Measurements from ENCODE around the gene BMP7.
"Not testable (repeated sequence)": the region's sequence is repeated elsewhere in the genome, so short reads cannot be mapped to it uniquely, and the experiment has no call there.

BMP7 gene

GRCh38 chr20:57287007-57287880, 20.8 kb upstream of the BMP7 start:
- no peak for DNase-seq

DNA sequence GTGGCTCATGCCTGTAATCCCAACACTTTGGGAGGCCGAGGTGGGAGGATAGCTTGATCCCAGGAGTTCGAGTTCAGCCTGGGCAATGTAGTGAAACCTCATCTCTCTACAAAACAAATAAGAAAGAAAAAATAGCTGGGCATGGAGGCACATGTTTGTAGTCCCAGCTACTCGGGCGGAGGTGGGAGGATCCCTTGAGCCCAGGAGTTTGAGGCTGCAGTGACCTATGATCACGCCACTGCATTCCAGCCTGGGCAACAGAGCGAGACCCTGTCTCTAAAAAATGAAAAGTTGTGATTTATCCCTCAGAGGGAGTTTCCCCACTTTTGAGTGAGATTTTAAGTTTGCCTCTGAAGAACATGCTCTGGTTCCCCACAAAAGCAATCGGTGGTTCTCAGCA, 17.4 kb upstream of the BMP7 start:
- DNase-seq: no peak

DNA sequence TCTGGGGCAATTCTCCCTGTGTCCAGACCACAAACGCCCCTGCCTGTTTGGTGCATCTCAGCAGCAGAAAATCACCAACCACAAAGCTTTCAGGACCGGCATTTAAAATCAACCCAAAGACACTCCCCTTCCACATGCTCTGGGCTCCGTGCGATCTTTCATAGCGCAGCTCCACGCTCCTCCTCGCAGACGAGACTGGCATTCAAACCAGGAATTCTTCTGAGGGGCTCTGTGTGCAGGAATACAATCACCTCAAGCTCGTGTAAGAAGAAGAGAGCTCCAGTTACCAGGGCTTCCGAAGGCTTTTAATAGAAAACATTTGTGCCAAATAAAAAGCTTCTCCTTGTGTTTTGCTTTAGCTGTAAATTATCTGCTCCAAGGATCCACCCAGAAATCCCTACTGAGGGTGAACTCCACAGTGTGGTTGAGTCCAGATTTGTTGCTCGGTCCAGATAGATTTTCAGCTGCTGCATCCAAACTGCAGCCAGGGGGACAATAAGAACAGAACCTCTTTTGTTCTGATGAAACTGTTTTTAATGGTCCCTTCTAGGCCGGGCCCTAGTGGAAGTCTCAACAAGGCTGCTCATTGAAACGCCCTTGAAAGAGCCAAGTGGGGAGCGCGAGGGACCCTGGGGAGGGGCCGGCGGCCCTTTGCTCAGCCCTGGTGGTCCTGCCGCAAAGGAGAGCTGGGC, 16.4 kb upstream of the BMP7 start:
- no peak for DNase-seq

DNA sequence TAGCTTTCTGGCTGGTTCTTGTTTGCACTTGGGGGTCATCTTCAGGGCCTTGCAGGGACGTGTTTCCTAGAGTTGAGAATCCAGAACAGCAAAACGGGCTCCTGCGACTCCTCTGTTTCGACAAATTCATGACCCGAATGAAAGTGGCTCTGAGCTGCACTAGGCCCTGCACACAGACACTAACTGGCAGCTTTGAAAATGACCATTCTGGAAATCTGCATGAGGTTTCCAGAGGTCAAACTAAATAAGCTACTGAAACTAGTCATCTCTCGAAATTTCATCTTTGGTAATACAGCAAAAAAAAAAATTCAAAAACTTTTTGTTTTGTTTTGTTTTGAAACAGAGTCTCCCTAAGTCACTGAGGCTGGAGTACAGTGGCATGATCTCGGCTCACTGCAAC, 15.5 kb upstream of the BMP7 start:
- no peak for DNase-seq

DNA sequence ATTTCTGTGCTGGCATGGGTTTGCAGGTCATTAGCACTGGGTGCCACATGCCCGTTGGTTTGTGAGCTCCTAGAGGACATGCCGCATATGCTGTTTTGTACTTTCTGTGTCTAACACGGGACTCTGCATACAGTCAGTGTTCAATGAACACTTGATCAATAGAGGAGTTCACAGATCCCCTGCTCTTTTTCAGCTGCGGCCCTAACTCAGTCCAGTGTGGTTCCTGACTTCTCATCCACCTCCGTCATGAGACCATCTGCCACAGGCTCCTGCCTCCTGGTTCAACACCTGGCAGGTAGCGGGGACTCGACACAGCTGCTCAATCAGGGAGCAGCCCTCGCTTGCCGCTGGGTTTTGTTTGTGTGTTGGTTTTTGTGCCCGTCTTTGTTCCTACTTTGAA, 13.8 kb upstream of the BMP7 start:
- no peak for DNase-seq

DNA sequence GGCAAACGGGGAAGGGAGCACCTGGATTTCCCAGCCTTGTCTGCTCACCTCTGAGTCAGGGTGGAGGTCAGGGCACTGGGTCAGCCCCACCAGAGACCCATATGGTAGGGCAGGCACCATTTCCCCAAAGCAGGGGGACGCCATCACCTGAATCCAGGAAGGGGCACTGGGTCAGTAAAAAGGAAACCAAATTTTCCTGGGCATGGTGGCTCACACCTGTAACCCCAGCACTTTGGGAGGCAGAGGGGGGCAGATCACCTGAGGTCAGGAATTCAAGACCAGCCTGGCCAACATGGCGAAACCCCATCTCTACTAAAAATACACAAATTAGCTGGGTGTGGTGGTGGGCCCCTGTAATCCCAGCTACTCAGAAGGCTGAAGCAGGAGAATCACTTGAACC, 13.1 kb upstream of the BMP7 start:
- DNase-seq: not testable (repeated sequence)

- DNase-seq: no peak
These were observed 12.0 kb upstream of the BMP7 start for GRCh38 chr20:57278457-57278856.

GRCh38 chr20:57277398-57278105, 11.1 kb upstream of the BMP7 start:
- no peak for DNase-seq

GRCh38 chr20:57276221-57276620, 9.8 kb upstream of the BMP7 start:
- no peak for DNase-seq

DNA sequence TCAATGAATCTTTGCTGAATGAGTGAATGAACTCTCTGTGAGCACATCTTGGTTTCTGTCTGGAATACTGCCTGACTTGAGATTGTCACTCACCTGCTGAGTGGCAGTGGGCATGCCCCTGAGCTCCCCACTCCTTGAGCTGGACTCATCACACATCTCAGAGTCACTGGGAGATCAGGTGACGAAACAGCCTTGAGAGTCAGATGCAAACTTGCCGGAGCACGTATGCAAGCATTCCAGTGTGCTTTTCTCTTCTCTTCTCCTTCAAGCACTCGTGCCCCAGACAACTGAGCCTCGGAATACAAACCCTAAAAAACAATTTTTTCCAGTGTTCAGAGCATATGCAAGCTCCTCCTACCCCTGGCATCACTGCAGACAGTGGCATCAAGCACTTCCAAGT, 9.4 kb upstream of the BMP7 start:
- DNase-seq: no peak

DNA sequence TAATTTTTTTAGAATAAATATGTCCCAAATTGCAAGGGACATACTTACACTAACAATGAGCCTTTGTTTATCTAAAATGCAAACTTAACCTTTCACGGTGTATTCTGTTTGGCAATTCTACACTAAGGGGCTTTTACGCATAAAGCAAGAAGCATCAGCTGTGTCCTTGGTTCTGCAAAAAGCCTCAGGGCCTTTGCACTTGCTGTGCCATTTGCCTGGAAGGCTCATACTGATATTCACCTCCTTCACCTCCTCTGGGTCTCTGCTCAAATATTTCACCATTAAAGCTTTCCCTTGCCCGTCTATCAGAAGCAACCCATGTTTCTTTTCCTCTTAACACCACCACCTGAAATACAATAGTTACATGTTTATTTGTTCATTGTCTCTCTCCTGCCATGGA, 8.9 kb upstream of the BMP7 start:
- DNase-seq: no peak

DNA sequence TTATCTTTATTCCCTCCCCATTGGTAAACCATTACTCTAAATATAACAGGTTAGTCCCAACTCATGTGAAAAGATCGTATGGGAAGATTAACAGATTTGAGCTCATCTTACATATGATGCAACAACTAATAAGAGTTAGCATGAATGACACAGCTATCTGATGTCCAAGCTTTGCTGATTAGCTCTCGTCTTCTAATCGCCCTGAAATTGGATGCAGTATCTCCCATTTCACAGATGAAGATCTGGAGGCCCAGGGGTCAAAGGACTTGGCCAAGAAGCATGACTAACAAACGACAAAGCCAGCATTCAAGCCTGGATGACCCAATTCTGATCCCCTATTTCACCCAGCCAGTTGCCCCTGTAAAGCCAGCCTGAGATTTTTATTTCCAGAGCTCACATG, 8.4 kb upstream of the BMP7 start:
- peak; percentile 14 for DNase-seq

DNA sequence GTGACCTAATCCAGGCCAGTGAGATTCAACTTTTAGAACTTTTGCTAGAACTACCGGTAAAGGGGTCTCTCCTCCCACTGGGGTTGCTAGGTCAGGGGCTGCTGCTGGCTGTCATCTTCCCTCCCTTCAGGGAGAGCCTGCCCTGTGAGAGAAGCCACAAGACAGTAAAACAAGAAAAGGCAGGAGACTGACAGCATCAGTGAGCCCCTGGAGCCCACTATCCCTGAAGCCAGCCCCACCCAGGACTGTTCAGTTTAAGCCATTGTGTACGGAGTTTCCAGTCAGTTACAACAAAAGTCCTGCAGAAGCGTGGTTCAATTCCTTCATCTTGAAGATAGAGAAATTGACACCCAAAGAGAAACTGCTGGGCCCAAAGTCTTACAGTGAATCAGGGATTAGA, 7.9 kb upstream of the BMP7 start:
- DNase-seq: no peak

DNA sequence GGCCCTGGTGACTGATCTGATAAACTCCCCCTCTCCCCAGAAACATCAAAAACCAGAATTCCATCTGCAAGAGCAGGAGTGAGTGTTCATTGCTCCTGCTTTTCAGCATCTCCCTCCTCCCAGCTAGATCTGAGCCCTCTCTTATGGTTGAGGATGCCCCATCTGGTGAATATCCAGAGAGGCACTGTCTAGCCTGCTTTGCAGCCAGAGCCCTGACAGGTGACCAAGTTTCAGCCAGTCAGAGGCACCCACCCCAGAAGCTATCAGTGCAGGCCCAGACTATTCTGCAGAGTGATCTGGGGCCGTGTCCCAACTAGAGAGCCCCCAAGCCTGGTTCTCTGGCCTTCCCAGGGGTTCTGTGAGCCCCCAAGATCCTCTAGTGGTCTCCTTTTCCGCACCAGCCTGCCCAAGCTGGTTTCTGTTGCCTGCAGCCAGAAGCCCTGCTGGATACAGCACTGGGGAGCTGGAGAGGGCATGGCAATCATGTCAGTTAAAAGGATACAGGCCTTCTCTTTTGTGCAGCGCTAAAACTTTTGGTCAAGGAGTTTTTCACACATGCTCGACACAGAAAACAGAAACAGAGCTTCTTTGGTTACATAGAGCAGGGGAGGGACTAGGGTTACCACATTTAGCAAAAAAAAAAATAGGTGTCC, 6.6 kb upstream of the BMP7 start:
- no peak for DNase-seq

GRCh38 chr20:57270204-57270984, 4.0 kb upstream of the BMP7 start:
- DNase-seq: no peak

GRCh38 chr20:57269148-57269984, 2.9 kb upstream of the BMP7 start:
- no peak for DNase-seq

- DNase-seq: no peak
These were observed 2.1 kb upstream of the BMP7 start for GRCh38 chr20:57268399-57269076.

- no peak for DNase-seq
These were observed 849 bp upstream of the BMP7 start for GRCh38 chr20:57267158-57267821.

DNA sequence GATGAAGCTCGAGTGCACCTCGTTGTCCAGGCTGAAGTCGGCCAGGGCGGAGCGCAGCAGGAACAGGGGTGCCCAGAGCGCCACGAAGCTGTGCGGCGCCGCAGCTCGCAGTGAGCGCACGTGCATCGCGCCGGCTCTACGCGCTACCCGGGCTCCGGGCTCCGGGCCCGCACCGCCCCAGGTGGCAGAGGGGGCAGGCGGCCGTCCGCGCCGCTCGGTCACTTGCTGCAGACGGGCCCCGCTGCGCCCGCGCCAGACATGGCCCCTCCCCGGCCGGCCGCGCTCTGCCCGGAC, 497 bp downstream of the BMP7 start:
- DNase-seq: no peak

- no peak for DNase-seq
These were observed 975 bp downstream of the BMP7 start for GRCh38 chr20:57265336-57265996.

All from OCI-M1 (cell line).